A673 (cell line): Measurements from ENCODE around the gene PTH2.

Experiments used
- EZH2 ChIP-seq: fragments of 200-600 bp; sonication (generic); IDR thresholded peaks from 2 replicates; pipeline ENCODE4 v1.6.1; 2017; ENCODE audit warnings: borderline replicate concordance, low read depth, mild to moderate bottlenecking, mixed read lengths, antibody characterized with exemption, low read length; ENCODE audit not compliant: poor library complexity, severe bottlenecking
- TF ChIP-seq, protein P1 (sequence below): fragments of 300-800, 200-600 bp; sonication (generic); conservative IDR thresholded peaks from 2 replicates; pipeline ENCODE4 v1.5.1; 2017; ENCODE audit warnings: low read depth, mild to moderate bottlenecking, antibody characterized with exemption, low read length, moderate library complexity, mixed read lengths

DNA sequence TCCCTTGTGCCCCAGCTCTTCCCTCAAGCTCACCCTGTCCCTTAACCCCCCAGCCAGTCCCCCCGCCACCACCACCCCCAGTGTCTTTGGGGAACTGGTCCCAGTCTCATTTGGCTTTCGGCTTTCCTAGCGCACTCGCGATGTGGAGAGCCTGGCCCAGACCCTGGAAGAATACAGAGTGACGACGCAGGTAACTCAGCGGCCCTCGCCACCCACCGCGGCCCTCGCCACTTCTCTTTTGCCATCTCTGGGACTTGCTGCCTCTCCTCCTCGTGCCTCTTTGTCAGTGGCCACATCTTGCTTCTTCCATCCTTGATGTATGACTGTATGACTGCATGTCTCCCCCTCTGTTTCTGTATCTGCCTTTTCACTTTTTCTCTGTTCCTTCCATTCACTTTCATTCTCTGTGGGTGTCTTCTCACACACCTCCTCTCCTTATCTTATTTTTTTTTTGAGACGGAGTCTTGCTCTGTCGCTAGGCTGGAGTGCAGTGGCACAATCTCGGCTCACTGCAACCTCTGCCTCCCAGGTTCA is 15.7 kb downstream of the PTH2 start:
- TF ChIP-seq, protein P1, sequence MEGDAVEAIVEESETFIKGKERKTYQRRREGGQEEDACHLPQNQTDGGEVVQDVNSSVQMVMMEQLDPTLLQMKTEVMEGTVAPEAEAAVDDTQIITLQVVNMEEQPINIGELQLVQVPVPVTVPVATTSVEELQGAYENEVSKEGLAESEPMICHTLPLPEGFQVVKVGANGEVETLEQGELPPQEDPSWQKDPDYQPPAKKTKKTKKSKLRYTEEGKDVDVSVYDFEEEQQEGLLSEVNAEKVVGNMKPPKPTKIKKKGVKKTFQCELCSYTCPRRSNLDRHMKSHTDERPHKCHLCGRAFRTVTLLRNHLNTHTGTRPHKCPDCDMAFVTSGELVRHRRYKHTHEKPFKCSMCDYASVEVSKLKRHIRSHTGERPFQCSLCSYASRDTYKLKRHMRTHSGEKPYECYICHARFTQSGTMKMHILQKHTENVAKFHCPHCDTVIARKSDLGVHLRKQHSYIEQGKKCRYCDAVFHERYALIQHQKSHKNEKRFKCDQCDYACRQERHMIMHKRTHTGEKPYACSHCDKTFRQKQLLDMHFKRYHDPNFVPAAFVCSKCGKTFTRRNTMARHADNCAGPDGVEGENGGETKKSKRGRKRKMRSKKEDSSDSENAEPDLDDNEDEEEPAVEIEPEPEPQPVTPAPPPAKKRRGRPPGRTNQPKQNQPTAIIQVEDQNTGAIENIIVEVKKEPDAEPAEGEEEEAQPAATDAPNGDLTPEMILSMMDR, result no peak
- TF ChIP-seq EZH2, result no peak
